COLO829 (cell line): Measurements from ENCODE around the gene CCDC88C.
"Not testable (repeated sequence)": the region's sequence is repeated elsewhere in the genome, so short reads cannot be mapped to it uniquely, and the experiment has no call there.

Experiments used
- DNase-seq: peaks from one replicate; pipeline ENCODE4 v3.0.0; 2012; ENCODE audit warnings: low spot score

Gene CCDC88C

GRCh38 chr14:91243074-91243471, 174.5 kb downstream of the CCDC88C start:
- DNase-seq = no peak

DNA sequence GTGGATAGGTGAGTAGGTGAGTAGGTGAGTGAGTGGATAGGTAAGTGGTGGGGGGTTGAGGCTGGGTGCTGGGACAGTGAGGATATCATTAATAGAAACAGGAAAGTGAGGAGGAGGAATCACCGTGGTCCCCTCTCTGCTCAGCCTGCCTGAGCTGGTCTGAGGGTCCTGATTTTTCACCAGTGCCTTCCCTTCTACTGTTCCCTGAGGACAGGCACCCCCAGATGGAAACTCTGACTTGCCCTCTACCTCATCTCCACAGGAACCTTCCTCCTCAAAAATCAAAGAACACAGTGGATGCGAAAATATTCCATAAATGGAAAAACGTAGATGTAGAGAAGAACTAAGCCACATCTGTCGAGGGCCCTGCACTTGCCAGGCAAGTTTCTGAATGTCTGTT, 175.0 kb downstream of the CCDC88C start:
- DNase-seq = no peak

GRCh38 chr14:91241863-91242262, 175.8 kb downstream of the CCDC88C start:
- no peak for DNase-seq

- no peak for DNase-seq
Measured at GRCh38 chr14:91238661-91239060, 179.0 kb downstream of the CCDC88C start.

GRCh38 chr14:91238085-91238484, 179.5 kb downstream of the CCDC88C start:
- DNase-seq = no peak

- no peak for DNase-seq
Measured at GRCh38 chr14:91237219-91237618, 180.4 kb downstream of the CCDC88C start.

GRCh38 chr14:91235841-91236240, 181.8 kb downstream of the CCDC88C start:
- no peak for DNase-seq

DNA sequence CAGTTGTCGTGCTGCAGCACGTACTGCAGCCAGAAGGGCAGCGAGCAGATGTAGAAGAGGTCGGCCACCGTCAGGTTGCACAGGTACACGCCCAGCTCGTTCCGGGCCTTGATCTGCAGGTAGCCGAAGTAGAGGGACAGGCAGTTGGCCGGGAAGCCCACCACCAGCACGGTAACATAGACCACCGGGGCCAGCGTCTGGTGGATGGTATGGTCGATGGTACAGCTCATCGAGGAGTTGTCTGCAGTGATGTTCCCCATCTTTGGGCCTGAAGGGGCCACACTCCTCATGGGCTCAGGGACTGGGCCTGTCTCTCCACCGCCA, 182.9 kb downstream of the CCDC88C start:
- no peak for DNase-seq

- DNase-seq = no peak
Measured at GRCh38 chr14:91233936-91234790, 183.5 kb downstream of the CCDC88C start.

DNA sequence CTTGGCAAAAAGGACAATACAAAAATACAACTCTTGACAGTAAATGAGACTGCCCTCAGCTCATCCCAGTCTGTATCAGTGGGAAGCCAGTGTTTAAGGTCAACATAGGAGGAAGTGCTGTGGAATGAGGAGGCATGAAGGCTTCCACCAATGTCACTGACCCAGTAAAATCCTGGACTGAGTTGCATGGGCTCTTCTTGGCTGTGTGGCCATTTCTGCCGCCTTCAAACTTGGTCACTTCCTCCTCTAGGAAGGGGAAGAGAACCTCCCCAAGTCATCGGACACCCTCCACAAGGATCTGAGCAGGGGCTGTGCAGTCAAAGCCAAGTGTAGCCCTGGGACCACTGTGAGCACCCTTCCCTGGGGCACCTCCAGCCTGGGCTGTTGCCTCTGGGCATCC, 185.0 kb downstream of the CCDC88C start:
- no peak for DNase-seq

DNA sequence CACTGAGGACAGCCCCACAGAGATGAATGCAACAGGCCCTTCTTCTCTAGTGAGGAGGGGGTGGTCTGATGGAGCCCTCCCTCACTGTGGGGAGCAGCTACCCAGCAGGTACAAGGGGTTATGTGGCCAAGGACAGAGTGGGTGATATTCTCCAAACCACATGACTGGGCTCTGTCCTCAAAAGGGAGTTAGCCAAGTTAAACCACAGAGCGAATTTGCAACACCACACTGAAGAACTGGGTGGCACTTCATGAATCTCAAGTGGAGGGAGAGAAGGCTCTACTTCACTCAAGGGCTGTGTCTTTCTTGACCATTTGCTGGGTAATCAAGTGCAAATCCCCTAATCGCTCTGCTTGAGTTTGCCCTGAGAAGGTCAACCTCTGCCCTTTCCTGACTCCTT, 185.6 kb downstream of the CCDC88C start:
- DNase-seq = no peak

DNA sequence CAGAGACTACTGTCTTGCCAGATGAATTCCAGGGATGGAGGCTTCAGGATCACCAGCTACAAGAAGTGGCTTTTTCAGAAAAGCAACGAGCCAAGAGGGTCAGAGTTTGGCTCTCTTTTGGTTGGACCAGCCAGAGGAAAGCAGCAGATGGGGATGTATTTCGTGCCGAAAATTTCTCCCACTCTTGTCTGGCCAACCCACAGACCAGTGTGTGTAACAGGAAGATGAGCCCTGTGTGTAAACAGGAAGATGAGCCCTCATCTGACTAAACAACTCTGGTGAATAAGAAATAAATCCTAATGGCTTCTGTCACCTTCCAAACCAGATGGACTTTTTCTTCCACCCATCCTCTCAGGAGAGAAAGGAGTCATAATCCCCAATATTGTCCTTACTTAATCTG, 186.2 kb downstream of the CCDC88C start:
- no peak for DNase-seq

DNA sequence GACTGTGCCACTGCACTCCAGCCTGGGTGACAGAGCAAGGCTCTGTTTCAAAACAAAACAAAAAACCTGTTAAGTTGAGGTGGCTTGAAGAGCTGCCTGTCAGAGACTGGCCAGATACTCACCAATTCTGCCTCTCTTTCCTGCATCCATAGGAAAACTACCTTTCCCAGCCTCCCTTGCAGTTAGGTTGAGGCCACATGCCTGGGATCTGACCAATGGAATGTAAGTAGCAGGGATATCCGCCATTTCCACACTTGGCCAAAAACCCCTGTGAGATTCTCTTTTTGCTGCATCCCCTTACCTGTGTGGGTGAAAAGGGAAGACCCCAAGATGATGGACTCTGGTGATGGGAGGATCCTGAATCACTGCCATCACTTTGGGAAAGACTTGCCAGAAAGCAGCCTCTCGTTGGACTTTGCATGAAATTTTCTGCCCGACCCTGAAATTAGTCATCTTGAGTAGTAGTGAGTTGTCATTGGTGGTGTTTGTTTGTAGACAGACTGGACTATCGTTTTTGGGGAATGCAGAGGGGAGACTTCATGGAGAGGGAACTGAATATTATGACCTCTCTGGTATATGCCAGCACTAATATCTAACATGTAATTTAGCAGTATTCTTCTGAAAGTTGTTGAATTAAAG, 187.1 kb downstream of the CCDC88C start:
- no peak for DNase-seq

- no peak for DNase-seq
Measured at GRCh38 chr14:91229743-91230200, 187.8 kb downstream of the CCDC88C start.

DNA sequence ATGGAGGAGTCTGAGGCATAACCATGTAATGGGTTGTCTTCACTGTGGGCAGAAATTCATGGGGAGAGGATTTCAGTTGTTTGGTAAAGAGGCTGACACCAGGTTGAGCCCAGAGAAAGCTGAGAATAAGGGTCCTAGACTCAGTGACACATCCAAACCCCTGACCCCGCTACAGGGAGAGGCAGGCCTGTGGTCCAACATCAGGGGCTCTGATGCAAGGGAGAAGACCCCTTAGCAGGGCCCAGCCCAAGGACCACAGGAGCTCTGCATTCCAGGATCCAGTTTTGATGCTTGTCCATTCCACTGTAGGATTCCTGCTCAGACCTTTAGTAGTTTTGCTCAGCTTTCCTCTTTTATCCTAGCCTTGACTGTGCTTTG, 188.6 kb downstream of the CCDC88C start:
- no peak for DNase-seq

- no peak for DNase-seq
Measured at GRCh38 chr14:91228112-91229004, 189.3 kb downstream of the CCDC88C start.

- no peak for DNase-seq
Measured at GRCh38 chr14:91227183-91227628, 190.4 kb downstream of the CCDC88C start.

GRCh38 chr14:91226360-91226759, 191.3 kb downstream of the CCDC88C start:
- not testable (repeated sequence) for DNase-seq

DNA sequence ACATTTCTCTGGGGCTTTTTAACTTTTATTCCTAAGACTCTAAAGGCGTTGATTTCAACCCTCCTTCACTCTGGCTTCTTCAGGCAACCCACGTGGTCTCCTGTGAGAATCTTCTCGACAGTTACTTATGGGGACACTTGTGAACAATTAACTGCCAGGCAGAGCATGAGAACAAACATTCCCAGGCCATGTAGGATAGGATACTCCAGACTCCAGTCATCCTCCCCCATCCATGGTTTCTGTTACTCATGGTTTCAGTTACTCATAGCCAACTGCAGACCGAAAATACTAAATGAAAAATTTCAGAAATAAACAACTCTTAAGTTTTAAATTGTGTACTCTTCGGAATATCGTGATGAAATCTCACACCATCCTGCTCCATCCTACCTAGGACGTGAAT, 192.6 kb downstream of the CCDC88C start:
- DNase-seq = no peak

- no peak for DNase-seq
Measured at GRCh38 chr14:91223028-91223783, 194.4 kb downstream of the CCDC88C start.
